Mononuclear cell (primary cell): ENCODE measurements around the gene CLK3. TPM values are rescaled to one million over a fixed set of nuclear protein-coding genes. Genes with fewer than 3 reads are reported as not detected.

Experiments used
- H3K27me3 ChIP-seq: 2 replicates; pipeline ENCODE4 v1.6.0; 2011; ENCODE audit warnings: low read length, control low read depth; ENCODE audit not compliant: insufficient read depth
- H3K4me1 ChIP-seq: 2 replicates; pipeline ENCODE4 v1.5.1; 2011; ENCODE audit warnings: mild to moderate bottlenecking, low read length, control low read depth; ENCODE audit not compliant: insufficient read depth
- H3K4me3 ChIP-seq: 2 replicates; pipeline ENCODE4 v1.5.1; 2011; ENCODE audit warnings: mild to moderate bottlenecking, low read length, moderate library complexity
- H3K9me3 ChIP-seq: 2 replicates; pipeline ENCODE4 v1.5.1; 2011; ENCODE audit warnings: low read depth, mild to moderate bottlenecking, control low read depth, low read length
- total RNA-seq: library from RNA; depleted of rRNA; stranded (reverse); fragments of >200 nt; gene quantifications from one replicate; pipeline ENCODE4 v1.2.3, GENCODE V29; 2012

Gene CLK3
- total RNA-seq, 1 donor = 158 TPM

GRCh38 chr15:74663303-74664027 lies 47.8 kb downstream of the CLK3 start:
- Histone ChIP-seq H3K9me3 (no peaks in the 10 kb centered on the region), H3K27me3 (no peaks in the 10 kb centered on the region), H3K4me1 (peaks cover 7% of the 10 kb centered on the region), H3K4me3 (no peak overlapping the region)

GRCh38 chr15:74664028-74664616 lies 48.5 kb downstream of the CLK3 start:
- peaks cover 7% of the 10 kb centered on the region for H3K4me1 ChIP-seq
- H3K4me3 ChIP-seq = no peak overlapping the region
- no peaks in the 10 kb centered on the region for H3K9me3 ChIP-seq
- no peaks in the 10 kb centered on the region for H3K27me3 ChIP-seq

- Histone ChIP-seq H3K4me3 (no peak overlapping the region), H3K27me3 (no peaks in the 10 kb centered on the region), H3K9me3 (no peaks in the 10 kb centered on the region), H3K4me1 (peaks cover 7% of the 10 kb centered on the region)
Observed at GRCh38 chr15:74664670-74665069, 49.0 kb downstream of the CLK3 start.

GRCh38 chr15:74667975-74668374 lies 52.3 kb downstream of the CLK3 start:
- peaks cover 7% of the 10 kb centered on the region for H3K4me1 ChIP-seq

GRCh38 chr15:74669627-74670026 lies 54.0 kb downstream of the CLK3 start:
- Histone ChIP-seq H3K4me1 (no peaks in the 10 kb centered on the region), H3K27me3 (no peaks in the 10 kb centered on the region), H3K9me3 (no peaks in the 10 kb centered on the region), H3K4me3 (no peak overlapping the region)

More at GRCh38 chr15:74667975-74668374, 52.3 kb downstream of the CLK3 start:
- no peaks in the 10 kb centered on the region for H3K9me3 ChIP-seq
- no peaks in the 10 kb centered on the region for H3K27me3 ChIP-seq
- H3K4me3 ChIP-seq = no peak overlapping the region

- no peak overlapping the region for H3K4me3 ChIP-seq
- no peaks in the 10 kb centered on the region for H3K4me1 ChIP-seq
- no peaks in the 10 kb centered on the region for H3K9me3 ChIP-seq
- H3K27me3 ChIP-seq = no peaks in the 10 kb centered on the region
Observed at GRCh38 chr15:74674161-74674560, 58.5 kb downstream of the CLK3 start.

GRCh38 chr15:74676801-74677200 lies 61.2 kb downstream of the CLK3 start:
- Histone ChIP-seq H3K4me1 (no peaks in the 10 kb centered on the region), H3K4me3 (no peak overlapping the region), H3K9me3 (no peaks in the 10 kb centered on the region), H3K27me3 (no peaks in the 10 kb centered on the region)

Other genes with a start within 250 kb of the CLK3 start
- gene CYP11A1, start 248.2 kb upstream of the CLK3 start, total RNA-seq = 0.42 TPM
- 5.9 TPM for gene SEMA7A, start 181.9 kb upstream of the CLK3 start, total RNA-seq
- gene UBL7, start 154.7 kb upstream of the CLK3 start, total RNA-seq = 23.1 TPM
- 36.4 TPM for gene ARID3B, start 74.6 kb upstream of the CLK3 start, total RNA-seq
- gene EDC3, start 80.2 kb downstream of the CLK3 start, total RNA-seq = 3.7 TPM
- not detected for gene CYP1A1, start 109.7 kb downstream of the CLK3 start, total RNA-seq
- not detected for gene CYP1A2, start 133.0 kb downstream of the CLK3 start, total RNA-seq
- gene CSK, start 166.2 kb downstream of the CLK3 start, total RNA-seq = 84.8 TPM
- gene LMAN1L, start 197.0 kb downstream of the CLK3 start, total RNA-seq = 0.21 TPM
- not detected for gene CPLX3, start 210.8 kb downstream of the CLK3 start, total RNA-seq
- 25.6 TPM for gene ULK3, start 227.3 kb downstream of the CLK3 start, total RNA-seq